ENCODE results near the gene TCP11L1.

DNA sequence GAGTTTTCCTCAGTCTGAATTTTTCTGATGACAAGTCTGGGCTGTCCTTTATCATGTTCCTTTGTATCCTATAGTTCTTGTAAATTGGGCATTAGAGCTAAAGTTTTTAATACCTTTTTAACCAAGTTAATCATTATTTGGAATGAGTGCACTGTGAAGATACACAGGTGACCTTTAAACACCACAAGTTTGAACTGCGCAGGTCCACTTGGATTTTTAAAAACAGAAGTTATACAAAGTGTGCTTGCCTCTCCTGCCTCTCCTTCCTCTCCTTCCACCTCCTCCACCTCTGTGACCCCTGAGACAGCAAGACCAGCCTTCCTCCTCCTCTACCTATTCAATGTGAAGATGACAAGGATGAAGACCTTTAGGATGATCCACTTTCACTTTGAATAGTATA is 4.4 kb upstream of the TCP11L1 start:
- TF ChIP-seq, protein P1, sequence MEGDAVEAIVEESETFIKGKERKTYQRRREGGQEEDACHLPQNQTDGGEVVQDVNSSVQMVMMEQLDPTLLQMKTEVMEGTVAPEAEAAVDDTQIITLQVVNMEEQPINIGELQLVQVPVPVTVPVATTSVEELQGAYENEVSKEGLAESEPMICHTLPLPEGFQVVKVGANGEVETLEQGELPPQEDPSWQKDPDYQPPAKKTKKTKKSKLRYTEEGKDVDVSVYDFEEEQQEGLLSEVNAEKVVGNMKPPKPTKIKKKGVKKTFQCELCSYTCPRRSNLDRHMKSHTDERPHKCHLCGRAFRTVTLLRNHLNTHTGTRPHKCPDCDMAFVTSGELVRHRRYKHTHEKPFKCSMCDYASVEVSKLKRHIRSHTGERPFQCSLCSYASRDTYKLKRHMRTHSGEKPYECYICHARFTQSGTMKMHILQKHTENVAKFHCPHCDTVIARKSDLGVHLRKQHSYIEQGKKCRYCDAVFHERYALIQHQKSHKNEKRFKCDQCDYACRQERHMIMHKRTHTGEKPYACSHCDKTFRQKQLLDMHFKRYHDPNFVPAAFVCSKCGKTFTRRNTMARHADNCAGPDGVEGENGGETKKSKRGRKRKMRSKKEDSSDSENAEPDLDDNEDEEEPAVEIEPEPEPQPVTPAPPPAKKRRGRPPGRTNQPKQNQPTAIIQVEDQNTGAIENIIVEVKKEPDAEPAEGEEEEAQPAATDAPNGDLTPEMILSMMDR (conservative IDR thresholded peaks at IDR 0.05 in 1 of 2, IDR thresholded peaks at IDR 0.05 in 1 of 2; ENCODE audit: low read depth in 1 of 2, low read length in 2 of 2), result no peak
- TF ChIP-seq EZH2 (IDR thresholded peaks at IDR 0.05; ENCODE audit: low read length, missing control alignments), result no peak
